ENCODE measurements around the gene SH3BP4.

Gene SH3BP4

DNA sequence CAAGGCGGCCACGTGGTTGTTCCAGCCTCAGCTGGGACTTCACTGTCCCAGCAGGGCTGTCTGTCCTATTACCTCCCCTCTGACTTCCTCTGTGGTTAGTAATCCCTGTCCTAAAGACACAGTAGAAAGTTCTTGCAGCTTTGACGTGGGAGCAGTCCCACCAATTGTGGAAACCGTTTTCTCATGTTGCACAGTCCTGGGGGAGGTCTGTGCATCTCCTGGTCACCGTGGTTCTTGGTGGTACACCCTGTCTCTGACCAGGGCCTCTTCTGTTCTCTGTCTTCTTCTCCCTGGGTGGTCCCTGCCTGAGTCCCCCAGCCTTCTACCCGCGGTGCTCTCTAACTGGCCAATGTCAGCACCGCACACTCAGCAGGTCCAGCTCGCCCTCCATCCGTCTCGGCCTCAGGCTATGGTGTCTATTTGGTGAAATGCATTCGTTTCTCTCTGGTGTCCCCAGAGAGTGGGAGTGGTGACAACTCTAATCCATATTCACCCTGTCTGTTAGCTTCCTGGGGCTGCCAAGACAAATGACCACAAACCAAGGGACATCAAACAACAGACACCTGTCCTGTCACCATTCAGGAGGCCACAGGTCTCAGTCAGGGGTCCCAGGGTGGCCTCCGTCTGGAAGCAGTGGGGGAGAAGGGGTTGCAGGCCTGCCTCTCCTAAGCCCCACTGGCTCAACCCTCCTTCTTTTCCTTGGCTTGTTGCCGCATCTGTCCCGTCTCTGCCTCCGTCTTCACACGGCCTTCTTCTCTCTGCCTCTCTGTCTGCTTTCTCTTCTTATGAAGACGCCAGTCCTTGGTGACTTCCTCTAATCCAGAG is 99.8 kb downstream of the SH3BP4 start:
- H3K4me3 ChIP-seq (ENCODE audit: low read length), result no peak overlapping the region
- no peak for DNase-seq (ENCODE audit: low read depth)
- TF ChIP-seq, protein P1, sequence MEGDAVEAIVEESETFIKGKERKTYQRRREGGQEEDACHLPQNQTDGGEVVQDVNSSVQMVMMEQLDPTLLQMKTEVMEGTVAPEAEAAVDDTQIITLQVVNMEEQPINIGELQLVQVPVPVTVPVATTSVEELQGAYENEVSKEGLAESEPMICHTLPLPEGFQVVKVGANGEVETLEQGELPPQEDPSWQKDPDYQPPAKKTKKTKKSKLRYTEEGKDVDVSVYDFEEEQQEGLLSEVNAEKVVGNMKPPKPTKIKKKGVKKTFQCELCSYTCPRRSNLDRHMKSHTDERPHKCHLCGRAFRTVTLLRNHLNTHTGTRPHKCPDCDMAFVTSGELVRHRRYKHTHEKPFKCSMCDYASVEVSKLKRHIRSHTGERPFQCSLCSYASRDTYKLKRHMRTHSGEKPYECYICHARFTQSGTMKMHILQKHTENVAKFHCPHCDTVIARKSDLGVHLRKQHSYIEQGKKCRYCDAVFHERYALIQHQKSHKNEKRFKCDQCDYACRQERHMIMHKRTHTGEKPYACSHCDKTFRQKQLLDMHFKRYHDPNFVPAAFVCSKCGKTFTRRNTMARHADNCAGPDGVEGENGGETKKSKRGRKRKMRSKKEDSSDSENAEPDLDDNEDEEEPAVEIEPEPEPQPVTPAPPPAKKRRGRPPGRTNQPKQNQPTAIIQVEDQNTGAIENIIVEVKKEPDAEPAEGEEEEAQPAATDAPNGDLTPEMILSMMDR (conservative IDR thresholded peaks at IDR 0.05; ENCODE audit: low read depth, low read length), result no peak

- DNase-seq (ENCODE audit: low read depth), result no peak
- H3K4me3 ChIP-seq (ENCODE audit: low read length), result no peak overlapping the region
- TF ChIP-seq, protein P1 (conservative IDR thresholded peaks at IDR 0.05; ENCODE audit: low read depth, low read length), result no peak
These were observed 100.9 kb downstream of the SH3BP4 start for GRCh38 chr2:235052514-235053354.

- DNase-seq (ENCODE audit: low read depth), result no peak
- H3K4me3 ChIP-seq (ENCODE audit: low read length), result no peak overlapping the region
- TF ChIP-seq, protein P1 (conservative IDR thresholded peaks at IDR 0.05; ENCODE audit: low read depth, low read length), result no peak
These were observed 101.8 kb downstream of the SH3BP4 start for GRCh38 chr2:235053651-235054050.

- no peak for DNase-seq (ENCODE audit: low read depth)
- H3K4me3 ChIP-seq (ENCODE audit: low read length), result no peak overlapping the region
- TF ChIP-seq, protein P1 (conservative IDR thresholded peaks at IDR 0.05; ENCODE audit: low read depth, low read length), result no peak
These were observed 102.7 kb downstream of the SH3BP4 start for GRCh38 chr2:235054475-235054874.

DNA sequence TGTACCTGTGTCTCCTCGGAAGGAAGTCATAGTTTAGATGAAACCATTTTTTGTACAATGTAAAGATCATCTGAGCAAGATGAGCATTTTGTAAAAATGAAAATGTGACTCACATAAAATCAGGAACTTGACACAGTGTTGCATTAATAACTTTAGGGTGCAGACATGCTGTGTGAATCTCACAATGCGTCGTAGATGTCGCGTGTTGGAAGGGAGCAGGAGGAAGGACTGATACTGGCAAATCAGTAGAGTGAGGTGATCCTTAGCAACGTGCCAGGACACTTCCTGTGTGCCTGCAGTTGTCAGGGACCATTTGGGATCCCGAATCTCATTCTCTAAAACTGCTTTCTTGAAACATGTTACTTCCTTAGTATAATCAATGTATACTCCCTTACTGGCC is 103.1 kb downstream of the SH3BP4 start:
- no peak for DNase-seq (ENCODE audit: low read depth)
- H3K4me3 ChIP-seq (ENCODE audit: low read length), result no peak overlapping the region
- TF ChIP-seq, protein P1 (conservative IDR thresholded peaks at IDR 0.05; ENCODE audit: low read depth, low read length), result no peak

- no peak overlapping the region for H3K4me3 ChIP-seq (ENCODE audit: low read length)
- DNase-seq (ENCODE audit: low read depth), result no peak
- TF ChIP-seq, protein P1 (conservative IDR thresholded peaks at IDR 0.05; ENCODE audit: low read depth, low read length), result peak; percentile 78
These were observed 104.2 kb downstream of the SH3BP4 start for GRCh38 chr2:235055891-235056516.

Data from retinal pigment epithelial cell (primary cell).